ENCODE data around the gene AFAP1L2. TPM values are rescaled to one million over a fixed set of nuclear protein-coding genes. Genes with fewer than 3 reads are reported as not detected.

AFAP1L2 gene
- total RNA-seq, 2 donors from 2014 or later: 8.9 to 12.5 TPM

DNA sequence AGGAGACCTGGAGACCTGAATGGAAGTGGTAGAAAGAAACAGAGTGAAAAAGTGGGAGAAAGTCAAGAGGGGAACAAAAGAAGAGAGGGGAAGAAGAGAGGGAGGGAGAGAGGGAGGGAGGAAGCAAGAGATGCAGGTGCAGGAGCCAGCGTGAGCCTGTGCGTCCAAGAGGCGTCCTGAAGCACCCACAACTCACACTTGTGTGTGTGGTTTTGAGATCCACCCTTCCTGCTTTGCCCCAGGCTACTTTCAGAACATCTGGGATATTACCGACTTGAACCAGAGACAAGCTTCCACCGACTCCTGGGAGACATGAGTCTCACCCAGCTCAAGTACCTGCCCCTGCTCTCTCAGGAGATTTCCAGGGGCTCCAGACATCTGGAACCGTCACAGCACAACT is 9.8 kb downstream of the AFAP1L2 start:
- intact Hi-C loops (cut with DNase I, micrococcal nuclease): no loop called here
- ATAC-seq: no peak
- no peak for DNase-seq

DNA sequence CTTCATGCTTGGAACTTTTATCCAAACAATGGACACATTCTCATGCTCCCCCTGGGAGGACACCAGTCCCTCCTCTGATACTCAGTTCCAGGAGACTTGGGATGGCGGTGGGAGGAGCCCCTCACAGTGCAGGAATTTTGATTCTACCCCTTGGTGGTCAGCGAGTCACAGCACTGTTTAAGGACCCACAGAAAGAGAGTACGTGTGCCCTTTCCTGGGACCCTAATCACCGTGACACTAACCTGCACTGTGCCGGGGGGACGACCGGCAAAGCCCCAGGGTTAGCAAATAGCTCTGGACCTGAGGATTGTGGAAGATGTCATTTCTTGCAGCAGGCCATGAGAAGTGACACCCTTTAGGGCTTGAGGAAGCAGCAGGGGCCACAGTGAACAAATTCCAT is 10.4 kb downstream of the AFAP1L2 start:
- ATAC-seq: no peak

DNA sequence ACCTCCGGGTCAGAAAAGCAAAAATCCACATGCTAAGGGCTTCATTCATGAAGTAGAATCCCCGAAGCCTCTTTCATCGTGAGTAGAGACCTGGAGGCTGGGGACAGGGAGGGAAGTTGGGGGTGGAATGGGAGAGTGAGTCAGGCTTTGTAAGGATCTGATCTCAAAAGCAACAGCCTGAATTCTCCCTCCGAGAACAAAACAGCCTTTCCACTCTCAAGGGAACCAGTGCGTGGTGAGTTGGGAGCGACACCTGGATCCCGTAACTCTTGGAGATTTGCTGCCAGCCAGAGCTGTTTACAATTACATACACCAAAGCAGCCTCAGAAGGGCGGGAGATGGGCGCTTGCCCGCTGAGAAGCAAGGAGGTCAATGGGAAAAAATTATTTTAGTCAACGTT is 10.8 kb downstream of the AFAP1L2 start:
- no peak for ATAC-seq
- intact Hi-C loops (cut with DNase I, micrococcal nuclease): no loop called here
- DNase-seq: no peak

More for the DNA sequence above, 10.4 kb downstream of the AFAP1L2 start:
- intact Hi-C loops (cut with DNase I, micrococcal nuclease): no loop called here
- no peak for DNase-seq

DNA sequence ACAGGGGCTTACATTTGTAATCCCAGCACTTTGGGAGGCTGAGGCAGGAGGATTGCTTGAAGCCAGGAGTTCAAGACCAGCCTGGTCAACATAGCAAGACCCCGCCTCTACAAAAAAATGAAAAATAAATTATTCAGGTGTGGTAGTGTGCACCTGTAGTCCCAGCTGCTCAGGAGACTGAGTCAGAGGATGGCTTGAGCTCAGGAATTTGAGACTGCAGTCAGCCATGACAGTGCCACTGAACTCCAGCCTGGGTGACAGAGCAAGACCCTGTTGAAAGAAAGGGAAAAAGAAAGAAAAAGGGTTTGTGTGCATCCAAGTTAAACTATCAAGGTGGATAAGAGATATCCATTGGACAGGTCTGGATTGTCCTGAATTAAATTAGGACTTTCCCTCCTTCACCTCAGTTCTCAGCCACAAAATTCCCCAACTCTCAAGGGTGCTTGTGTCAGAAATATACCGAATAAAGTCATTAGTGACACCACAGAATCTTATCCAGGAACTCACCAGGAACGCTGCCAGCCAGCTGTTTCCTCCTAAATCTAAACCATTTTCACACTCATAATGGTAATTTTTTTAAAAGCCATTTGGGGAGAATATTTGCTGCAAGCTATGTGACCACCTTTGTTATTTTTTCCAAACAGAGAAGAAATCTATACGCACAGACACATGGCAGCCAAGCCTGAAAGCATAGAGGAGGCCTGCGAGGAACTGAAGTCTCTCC is 12.0 kb downstream of the AFAP1L2 start:
- no peak for ATAC-seq
- DNase-seq: no peak
- intact Hi-C loops (cut with DNase I, micrococcal nuclease): no loop called here

DNA sequence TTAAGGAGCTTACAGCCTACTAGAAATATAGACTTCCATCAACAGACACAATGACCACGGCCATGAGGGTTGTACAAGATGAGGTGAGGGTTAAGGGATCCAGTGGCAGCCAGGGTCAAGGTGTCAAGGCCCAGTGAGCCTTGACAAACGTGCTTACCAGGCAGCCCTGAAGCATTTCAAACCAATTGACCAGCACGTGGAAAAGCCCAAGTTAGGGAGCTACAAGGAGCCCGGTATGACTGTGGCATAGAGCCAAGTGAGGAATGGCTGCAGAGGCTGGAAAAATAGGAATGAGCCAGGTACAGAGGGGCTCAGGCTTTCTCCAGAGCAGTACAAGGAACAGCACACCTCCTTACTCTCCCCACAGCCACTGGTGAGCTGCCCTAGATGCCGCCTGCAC is 12.7 kb downstream of the AFAP1L2 start:
- ATAC-seq (no peak), DNase-seq (no peak)
- intact Hi-C loops (cut with DNase I, micrococcal nuclease): no loop called here

DNA sequence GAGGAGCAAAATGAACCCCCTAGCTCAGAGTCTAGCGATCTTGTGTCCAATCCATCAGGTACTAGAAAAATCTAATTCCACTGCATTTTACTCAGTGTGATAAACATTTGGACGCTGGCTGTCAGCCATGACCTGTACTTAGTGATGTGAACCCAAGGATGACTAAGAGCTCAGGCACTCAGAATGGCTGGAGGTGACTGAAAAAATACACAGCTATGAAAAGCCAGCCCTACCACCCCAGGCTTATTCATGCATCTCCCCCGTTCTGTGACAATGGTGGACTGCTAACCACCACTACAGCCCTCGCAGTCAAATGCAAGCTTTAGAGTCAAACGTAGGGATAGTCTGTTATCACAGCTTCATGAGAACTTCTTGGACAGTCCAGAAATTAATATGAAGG is 14.9 kb downstream of the AFAP1L2 start:
- intact Hi-C loops (cut with DNase I, micrococcal nuclease): no loop called here
- DNase-seq (no peak), ATAC-seq (no peak)

DNA sequence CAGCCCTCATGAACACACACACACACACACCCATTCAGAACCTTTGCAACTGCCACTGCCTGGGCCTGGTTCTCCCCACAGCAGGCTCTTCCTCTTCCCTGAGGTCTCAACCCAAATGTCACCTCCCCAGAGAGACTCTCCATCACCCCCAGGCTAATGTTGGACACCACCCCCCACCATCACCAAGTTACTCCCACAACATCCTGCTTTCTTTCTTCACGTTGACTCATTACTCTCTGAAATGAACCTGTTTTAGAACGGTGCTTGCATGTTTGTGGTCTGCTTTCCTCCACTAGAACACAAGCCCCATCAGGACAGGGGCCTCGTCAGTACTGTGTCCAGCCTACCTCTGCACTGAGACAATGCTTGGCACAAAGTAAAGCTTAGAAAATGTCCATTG is 16.0 kb downstream of the AFAP1L2 start:
- ATAC-seq: no peak
- no peak for DNase-seq
- intact Hi-C loops (cut with DNase I, micrococcal nuclease): no loop called here

DNA sequence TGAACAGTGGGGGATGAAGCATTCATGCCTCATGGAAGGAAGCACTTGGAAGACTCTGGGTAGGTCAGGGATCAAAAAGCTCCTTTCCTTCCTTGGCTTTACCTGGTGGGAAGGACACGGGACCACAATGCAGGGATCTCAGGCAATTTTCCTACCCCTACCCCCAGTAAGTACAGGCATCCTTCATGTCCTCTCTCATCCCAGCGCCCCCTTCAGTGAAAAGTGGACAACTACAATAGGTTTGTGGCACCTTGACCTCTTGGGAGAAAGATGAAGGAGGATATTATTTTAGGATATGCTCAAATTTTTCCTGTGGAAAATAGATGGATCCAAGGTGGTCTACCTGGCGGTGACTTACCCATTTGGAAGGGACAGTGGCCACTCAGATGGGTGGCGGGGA is 16.5 kb downstream of the AFAP1L2 start:
- ATAC-seq: no peak

DNA sequence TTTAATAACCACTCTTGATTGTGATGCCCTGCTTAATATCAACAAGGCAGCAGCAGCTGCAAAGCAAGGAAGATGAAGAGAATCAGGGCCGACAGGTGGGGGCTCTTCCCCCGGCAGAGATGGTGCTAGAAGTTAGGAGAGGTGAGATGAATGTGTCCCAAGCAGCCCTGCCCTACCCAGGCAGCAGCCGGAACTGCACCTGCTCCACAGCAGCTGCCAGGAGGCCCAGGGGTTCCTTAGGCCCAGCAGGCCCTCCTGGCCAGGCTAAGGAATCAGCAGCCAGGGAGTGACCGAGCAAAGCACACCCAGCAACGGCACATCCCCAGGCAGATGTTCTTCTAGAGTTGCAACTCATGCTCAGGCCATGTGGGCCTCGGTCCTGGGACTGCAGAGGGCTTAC is 17.9 kb downstream of the AFAP1L2 start:
- intact Hi-C loops (cut with DNase I, micrococcal nuclease): no loop called here
- no peak for DNase-seq
- no peak for ATAC-seq

More for the DNA sequence above, 16.5 kb downstream of the AFAP1L2 start:
- intact Hi-C loops (cut with DNase I, micrococcal nuclease): no loop called here
- no peak for DNase-seq

- no peak for ATAC-seq
- intact Hi-C loops (cut with DNase I, micrococcal nuclease): no loop called here
- DNase-seq: no peak
These were observed 18.7 kb downstream of the AFAP1L2 start for GRCh38 chr10:114385557-114385956.

DNA sequence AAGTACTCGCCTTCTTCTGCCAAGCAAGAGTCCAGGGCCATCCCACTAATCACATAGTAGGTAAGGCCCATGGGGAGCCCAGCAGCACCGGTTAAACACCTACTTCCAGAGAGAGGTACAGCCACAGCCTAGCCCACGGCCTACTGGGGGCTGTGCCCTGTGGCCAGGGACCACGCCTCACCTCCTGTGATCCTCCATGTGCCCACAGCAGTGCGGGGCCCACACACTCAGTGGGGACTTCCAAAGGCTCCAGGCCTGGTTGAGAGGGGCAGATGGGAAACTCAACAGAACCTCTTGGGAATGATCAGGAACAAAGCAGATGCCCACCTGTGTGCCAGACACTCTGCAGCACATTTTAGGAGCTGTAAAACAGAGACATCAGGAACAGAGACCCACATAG is 19.7 kb downstream of the AFAP1L2 start:
- DNase-seq: no peak
- no peak for ATAC-seq
- intact Hi-C loops (cut with DNase I, micrococcal nuclease): no loop called here

DNA sequence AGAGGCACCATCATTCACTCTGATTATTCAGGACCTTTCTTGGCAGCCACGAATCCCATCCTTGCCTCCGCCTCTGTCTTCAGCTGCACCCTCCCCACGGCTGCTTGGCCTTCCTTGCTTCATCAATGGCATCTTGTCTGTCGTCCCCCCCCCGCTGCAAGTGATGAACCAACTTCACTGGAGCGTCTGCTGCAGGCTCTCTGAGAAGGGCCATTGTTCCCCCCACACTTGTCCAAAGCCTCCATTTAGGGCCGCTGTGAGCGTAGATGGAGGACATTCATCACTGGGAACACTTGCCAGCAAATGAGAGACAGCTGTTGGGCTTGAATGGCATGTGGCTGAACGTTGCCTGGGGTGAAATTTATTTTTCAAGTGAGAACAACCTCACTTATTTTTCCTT is 20.1 kb downstream of the AFAP1L2 start:
- ATAC-seq: no peak
- no peak for DNase-seq

DNA sequence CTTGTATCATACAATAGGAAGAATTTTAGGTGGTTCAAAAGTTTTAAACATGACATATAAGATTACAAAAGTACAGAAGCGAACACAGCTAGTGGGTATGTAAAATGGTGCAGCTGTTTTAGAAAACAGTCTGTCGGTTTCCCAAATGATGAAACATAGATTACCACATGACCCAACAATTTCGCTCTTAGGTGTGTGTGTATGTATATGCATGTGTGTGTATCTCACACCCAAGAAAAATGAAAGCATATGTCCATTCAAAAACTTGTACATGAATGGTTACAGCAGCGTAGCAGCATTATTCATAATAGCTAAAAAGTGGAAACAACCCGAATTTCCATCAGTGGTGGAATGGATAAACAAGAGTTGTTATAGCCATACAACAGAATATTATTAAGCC is 23.5 kb downstream of the AFAP1L2 start:
- DNase-seq (no peak), ATAC-seq (no peak)
- intact Hi-C loops (cut with DNase I, micrococcal nuclease): no loop called here

More for the DNA sequence above, 20.1 kb downstream of the AFAP1L2 start:
- intact Hi-C loops (cut with DNase I, micrococcal nuclease): no loop called here

DNA sequence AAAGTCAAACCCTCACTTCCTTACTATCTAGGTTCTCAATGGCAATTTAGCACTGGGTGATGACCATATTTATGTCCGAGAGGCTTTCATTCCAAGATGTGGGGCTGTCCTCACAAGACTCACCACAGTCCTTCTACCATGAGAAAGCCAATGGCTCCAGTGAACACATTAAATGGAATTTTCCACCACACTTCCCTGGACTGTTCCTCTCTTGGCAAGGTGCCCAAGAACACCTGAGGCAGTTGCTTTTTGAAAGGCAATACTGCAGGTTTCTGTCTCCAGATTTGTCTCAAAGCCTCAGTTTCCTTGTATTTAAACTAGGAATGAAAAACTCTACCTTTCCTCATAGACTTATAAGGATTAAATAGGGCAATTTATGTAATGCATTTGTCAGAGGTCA is 24.2 kb downstream of the AFAP1L2 start:
- intact Hi-C loops (cut with DNase I, micrococcal nuclease): no loop called here
- DNase-seq (no peak), ATAC-seq (peak; percentile 34)

- DNase-seq: no peak
- ATAC-seq: no peak
- intact Hi-C loops (cut with DNase I, micrococcal nuclease): no loop called here
These were observed 24.7 kb downstream of the AFAP1L2 start for GRCh38 chr10:114379631-114380041.

DNA sequence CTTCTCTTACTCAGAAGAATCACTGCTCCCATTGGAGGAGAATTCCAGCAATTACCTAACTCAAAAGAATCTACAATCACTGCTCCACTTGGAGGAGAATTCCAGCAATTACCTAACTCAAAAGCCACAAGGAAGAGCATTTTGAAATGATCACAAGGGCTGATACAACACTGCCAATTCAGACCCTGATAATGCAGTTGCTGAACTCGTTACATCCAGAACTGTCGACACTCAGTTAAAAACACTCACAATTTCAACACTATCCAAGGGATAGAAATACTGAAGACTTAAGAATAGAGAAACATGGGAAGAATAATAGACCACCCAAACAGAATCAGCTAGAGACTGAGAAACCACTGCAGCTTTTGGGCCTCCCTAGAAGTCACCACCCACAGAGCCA is 27.8 kb downstream of the AFAP1L2 start:
- no peak for ATAC-seq
- intact Hi-C loops (cut with DNase I, micrococcal nuclease): no loop called here
- no peak for DNase-seq

GRCh38 chr10:114375047-114375446 is 29.3 kb downstream of the AFAP1L2 start:
- ATAC-seq: no peak
- intact Hi-C loops (cut with DNase I, micrococcal nuclease): no loop called here
- no peak for DNase-seq

DNA sequence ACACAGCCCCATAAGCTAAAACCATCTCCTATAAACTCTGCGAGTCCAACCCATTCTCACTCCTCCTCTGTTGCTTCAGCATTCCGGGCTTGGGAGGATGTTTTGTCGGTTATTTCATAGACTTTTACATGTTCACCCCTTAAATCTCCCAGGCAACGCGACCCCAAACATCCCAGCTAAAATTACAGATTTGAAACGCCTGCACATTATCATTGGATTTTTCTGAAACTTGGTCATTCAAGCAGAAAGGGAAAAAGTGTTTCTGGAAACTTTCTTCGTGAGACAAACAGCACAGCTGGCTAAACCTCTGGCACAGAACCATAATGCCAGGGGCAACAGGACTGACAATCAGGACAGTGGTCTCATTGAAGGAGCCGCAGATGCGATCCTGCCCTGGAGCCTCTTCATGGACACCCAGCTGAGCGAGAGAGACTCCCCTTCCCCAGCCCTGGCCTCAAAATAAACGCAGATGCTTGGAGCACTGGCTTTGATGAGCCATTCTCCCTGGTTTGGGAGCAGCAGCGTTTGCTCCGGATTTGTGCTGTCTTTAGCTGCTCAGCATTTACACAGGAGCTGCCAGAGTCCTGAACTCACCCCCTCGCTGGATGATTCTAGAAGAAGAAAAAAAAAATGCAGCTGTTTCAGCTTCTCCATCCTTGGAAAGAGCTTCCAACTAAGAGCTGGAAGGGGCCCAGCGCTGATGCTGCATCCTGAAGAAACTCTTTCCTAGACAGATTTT is 30.1 kb downstream of the AFAP1L2 start:
- intact Hi-C loops (cut with DNase I, micrococcal nuclease): no loop called here
- DNase-seq (peak; percentile 45 to 49), ATAC-seq (no peak)

DNA sequence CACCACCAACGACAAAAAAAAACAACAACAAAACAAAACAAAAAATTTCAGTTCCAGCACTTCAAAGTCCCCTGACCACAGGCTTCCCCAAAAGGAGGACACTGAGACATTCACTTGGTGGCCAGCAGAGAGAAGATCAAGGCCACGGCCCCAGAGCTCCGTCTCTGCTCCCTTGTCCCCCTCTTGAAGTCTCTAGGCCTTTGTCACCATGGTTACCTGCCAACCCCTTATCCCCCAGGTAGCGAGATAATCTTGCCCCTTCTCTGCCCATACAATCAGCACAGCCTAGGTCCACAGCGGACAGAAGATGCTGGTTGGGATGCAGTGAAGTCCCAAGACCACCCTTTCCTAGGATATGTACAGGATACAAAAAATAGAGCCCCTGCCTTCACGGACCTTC is 30.7 kb downstream of the AFAP1L2 start:
- intact Hi-C loops (cut with DNase I, micrococcal nuclease): no loop called here
- DNase-seq: no peak
- ATAC-seq: no peak

- ATAC-seq (no peak), DNase-seq (no peak)
- intact Hi-C loops (cut with DNase I, micrococcal nuclease): no loop called here
These were observed 31.3 kb downstream of the AFAP1L2 start for GRCh38 chr10:114372995-114373394.

DNA sequence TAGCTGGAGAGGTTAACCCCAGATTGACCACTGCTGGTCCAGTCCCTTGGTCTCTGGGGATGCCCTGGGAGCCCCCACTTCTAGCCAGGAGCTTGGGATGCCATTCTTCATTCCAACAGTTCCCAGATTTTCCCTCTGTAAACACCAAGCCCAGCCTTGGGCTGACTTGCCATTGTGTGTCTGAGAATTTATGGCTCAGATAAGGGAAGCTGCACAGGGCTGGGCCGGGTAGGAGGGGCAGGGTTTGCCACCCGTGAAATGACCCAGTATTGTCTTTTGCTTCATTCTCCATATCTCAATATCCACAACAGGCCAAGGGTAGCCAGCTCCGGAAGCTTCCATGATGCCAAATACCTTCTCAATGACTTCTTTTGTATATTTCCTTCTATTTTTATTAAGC is 32.1 kb downstream of the AFAP1L2 start:
- intact Hi-C loops (cut with DNase I, micrococcal nuclease): no loop called here
- peak; percentile 99 for ATAC-seq
- DNase-seq: peak; percentile 45 to 59
